Nephron progenitor cell (in vitro differentiated cells): ENCODE data around the gene DUSP7.

Experiments
- DNase-seq: peaks from one replicate; pipeline ENCODE4 v3.0.0; 2021
- H3K27ac Mint-ChIP-seq: 2 replicates; pipeline ENCODE4 v1.8.0; 2021; ENCODE audit warnings: mild to moderate bottlenecking, moderate library complexity, mixed read lengths
- H3K27me3 Mint-ChIP-seq: 2 replicates; pipeline ENCODE4 v1.8.0; 2021; ENCODE audit warnings: mild to moderate bottlenecking, low read depth, mixed read lengths; ENCODE audit not compliant: poor library complexity
- H3K36me3 Mint-ChIP-seq: 2 replicates; pipeline ENCODE4 v1.8.0; 2021; ENCODE audit warnings: low read depth, mixed read lengths
- H3K4me1 Mint-ChIP-seq: 2 replicates; pipeline ENCODE4 v1.8.0; 2021; ENCODE audit warnings: mixed read lengths
- H3K4me3 Mint-ChIP-seq: 2 replicates; pipeline ENCODE4 v1.8.0; 2021; ENCODE audit warnings: mild to moderate bottlenecking, moderate library complexity, mixed read lengths
- H3K9me3 Mint-ChIP-seq: 2 replicates; pipeline ENCODE4 v1.8.0; 2021; ENCODE audit warnings: mild to moderate bottlenecking, moderate library complexity, mixed read lengths
- TF ChIP-seq, protein P1 (sequence below): fragments of 200-600 bp; sonication (generic); IDR thresholded peaks from 2 replicates; pipeline ENCODE4 v1.5.0; 2021; ENCODE audit warnings: antibody characterized with exemption

Gene DUSP7, protein sequence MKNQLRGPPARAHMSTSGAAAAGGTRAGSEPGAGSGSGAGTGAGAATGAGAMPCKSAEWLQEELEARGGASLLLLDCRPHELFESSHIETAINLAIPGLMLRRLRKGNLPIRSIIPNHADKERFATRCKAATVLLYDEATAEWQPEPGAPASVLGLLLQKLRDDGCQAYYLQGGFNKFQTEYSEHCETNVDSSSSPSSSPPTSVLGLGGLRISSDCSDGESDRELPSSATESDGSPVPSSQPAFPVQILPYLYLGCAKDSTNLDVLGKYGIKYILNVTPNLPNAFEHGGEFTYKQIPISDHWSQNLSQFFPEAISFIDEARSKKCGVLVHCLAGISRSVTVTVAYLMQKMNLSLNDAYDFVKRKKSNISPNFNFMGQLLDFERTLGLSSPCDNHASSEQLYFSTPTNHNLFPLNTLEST

DNA sequence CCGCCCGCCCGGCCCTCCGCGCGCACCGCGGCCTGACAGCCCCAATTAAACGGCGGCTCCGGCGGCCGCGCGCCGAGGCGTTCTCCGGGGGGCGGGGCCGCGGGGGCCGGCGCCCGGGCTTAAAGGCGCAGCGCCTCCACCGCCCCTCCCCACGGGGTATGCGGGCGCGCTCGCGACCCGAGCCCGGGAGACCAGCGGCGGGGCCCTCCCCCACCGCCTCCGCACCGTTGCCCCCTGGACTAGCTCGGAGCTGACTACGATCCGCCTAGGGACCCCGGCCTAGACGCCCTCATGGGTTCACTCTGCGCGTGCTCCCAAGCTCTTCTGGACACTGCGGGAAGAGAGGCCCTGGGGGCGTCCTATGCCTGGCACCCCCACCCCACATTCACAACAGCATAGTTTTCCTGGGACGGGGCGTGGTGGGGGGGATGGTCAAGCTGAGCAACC is at the start of gene DUSP7:
Gene DUSP7, minus strand, starts transcription at position 51 of the 447 bp plus-strand sequence. CDS start 205 bp downstream, outside the sequence.
- TF ChIP-seq, protein P1, sequence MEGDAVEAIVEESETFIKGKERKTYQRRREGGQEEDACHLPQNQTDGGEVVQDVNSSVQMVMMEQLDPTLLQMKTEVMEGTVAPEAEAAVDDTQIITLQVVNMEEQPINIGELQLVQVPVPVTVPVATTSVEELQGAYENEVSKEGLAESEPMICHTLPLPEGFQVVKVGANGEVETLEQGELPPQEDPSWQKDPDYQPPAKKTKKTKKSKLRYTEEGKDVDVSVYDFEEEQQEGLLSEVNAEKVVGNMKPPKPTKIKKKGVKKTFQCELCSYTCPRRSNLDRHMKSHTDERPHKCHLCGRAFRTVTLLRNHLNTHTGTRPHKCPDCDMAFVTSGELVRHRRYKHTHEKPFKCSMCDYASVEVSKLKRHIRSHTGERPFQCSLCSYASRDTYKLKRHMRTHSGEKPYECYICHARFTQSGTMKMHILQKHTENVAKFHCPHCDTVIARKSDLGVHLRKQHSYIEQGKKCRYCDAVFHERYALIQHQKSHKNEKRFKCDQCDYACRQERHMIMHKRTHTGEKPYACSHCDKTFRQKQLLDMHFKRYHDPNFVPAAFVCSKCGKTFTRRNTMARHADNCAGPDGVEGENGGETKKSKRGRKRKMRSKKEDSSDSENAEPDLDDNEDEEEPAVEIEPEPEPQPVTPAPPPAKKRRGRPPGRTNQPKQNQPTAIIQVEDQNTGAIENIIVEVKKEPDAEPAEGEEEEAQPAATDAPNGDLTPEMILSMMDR = no peak
- Mint-ChIP-seq H3K9me3 (no peaks in the 10 kb centered on the region), H3K4me3 (peak within 1 kb of the TSS; percentile 89), H3K4me1 (peaks cover 50% of the 10 kb centered on the region), H3K27me3 (peaks cover 4% of the 10 kb centered on the region), H3K27ac (peak within 1 kb of the TSS; percentile 97), H3K36me3 (peaks cover 12% of the 10 kb centered on the region)
- peak; percentile 82 for DNase-seq

DNA sequence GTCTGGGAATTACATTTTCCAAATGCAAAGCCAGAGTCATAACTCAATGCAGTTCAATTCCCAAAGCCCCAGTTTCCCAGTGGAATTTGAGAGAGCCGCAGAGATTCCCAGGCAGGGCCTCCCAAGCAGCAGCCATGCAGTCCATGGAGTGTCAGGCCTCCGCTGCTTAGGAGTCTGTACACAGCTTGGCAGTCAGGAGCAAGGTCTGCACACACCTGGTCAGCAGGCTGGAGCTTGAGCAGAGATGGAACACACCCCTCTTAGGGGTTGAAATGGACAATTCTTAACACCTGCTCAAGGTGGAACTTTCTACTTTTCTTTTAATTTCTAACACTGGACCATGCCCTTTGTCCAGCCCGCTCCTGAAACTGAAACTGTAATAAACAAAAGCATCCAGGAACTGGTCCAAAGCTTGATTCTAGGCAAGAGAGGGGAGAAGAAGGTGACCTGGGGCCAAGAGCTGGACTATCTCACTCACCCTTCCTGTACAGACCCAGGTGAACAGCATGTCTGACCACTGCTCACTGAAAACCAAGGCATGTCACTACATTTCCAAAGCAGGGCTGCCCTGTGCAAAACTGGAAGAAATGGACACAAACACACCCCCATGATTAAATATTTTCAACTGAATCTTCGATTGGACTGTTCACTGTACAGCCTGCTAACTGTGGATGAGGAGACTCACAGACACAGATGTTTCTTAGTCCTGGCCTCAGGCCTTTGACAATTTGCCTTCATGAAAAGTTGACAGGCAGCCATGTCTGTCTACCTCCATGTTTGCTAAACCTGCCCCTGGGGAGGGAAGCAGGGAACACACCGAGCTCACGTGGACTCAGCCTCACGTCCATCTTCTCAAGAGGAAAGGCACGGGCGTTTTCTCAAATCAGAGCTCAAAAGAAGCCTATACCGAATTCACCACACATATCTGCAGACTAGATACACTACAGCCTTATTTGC is 48.6 kb upstream of the DUSP7 start:
- Mint-ChIP-seq H3K4me1 (peaks cover 25% of the 10 kb centered on the region), H3K9me3 (peaks cover 25% of the 10 kb centered on the region), H3K27me3 (peaks cover 4% of the 10 kb centered on the region), H3K4me3 (no peak overlapping the region), H3K36me3 (peaks cover 58% of the 10 kb centered on the region), H3K27ac (peak overlapping the region; percentile 78)
- no peak for DNase-seq
- TF ChIP-seq, protein P1 = no peak

DNA sequence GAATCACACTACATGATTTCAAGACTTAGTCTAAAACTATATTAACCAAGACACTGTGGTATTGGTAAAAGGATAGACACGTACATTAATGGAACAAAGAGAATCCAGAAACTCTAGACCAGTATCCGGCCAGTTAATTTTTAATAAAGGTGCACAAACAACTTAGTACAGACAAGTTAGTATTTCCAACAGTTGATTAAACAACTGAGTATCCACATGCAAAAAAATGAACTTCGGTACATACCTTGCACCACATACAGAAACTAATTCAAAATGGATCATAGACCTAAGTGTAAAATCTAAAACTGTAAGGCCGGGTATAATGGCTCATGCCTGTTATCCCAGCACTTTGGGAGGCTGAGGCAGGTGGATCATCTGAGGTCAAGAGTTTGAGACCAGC is 46.6 kb upstream of the DUSP7 start:
- DNase-seq = no peak
- Mint-ChIP-seq H3K36me3 (peaks cover 64% of the 10 kb centered on the region), H3K4me1 (peaks cover 8% of the 10 kb centered on the region), H3K9me3 (peaks cover 25% of the 10 kb centered on the region), H3K27me3 (peaks cover 4% of the 10 kb centered on the region), H3K27ac (no peak overlapping the region), H3K4me3 (no peak overlapping the region)
- TF ChIP-seq, protein P1 = no peak

DNA sequence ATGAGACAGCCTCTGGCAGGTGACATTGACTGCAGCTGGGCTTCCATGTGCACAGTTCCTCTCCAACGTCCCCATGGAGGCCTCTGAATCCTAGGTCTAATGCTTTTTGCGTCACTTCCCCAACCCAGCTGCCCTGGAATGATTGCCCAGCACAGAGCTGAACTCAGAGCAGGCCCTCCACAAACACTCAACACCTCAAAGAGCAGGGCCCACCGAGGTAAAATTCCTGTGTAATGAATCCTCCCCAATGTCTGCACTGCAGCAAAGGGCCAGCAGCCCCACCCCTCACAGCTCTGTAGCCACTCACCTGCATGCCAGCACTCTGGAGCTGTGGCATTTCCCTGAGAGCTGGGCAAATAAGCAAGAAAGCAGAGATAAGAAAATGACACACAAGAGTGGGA is 42.6 kb upstream of the DUSP7 start:
- peaks cover 51% of the 10 kb centered on the region for H3K36me3 Mint-ChIP-seq
- H3K27me3 Mint-ChIP-seq = peaks cover 7% of the 10 kb centered on the region
- TF ChIP-seq, protein P1 = no peak
- H3K4me3 Mint-ChIP-seq = no peak overlapping the region
- H3K4me1 Mint-ChIP-seq = peaks cover 2% of the 10 kb centered on the region
- H3K27ac Mint-ChIP-seq = no peak overlapping the region
- peaks cover 25% of the 10 kb centered on the region for H3K9me3 Mint-ChIP-seq
- no peak for DNase-seq

- DNase-seq = no peak
- TF ChIP-seq, protein P1 = no peak
- no peak overlapping the region for H3K4me3 Mint-ChIP-seq
- H3K4me1 Mint-ChIP-seq = peaks cover 9% of the 10 kb centered on the region
- peaks cover 42% of the 10 kb centered on the region for H3K36me3 Mint-ChIP-seq
- H3K27ac Mint-ChIP-seq = no peak overlapping the region
- peaks cover 7% of the 10 kb centered on the region for H3K27me3 Mint-ChIP-seq
- H3K9me3 Mint-ChIP-seq = peaks cover 25% of the 10 kb centered on the region
Measured at GRCh38 chr3:52097851-52098507, 41.6 kb upstream of the DUSP7 start.
